ENCODE results near the gene PDGFA. TPM values are rescaled to one million over a fixed set of nuclear protein-coding genes. Genes with fewer than 3 reads are reported as not detected.

Gene PDGFA
- polyA plus RNA-seq, 1 experiment: 17.4 TPM

DNA sequence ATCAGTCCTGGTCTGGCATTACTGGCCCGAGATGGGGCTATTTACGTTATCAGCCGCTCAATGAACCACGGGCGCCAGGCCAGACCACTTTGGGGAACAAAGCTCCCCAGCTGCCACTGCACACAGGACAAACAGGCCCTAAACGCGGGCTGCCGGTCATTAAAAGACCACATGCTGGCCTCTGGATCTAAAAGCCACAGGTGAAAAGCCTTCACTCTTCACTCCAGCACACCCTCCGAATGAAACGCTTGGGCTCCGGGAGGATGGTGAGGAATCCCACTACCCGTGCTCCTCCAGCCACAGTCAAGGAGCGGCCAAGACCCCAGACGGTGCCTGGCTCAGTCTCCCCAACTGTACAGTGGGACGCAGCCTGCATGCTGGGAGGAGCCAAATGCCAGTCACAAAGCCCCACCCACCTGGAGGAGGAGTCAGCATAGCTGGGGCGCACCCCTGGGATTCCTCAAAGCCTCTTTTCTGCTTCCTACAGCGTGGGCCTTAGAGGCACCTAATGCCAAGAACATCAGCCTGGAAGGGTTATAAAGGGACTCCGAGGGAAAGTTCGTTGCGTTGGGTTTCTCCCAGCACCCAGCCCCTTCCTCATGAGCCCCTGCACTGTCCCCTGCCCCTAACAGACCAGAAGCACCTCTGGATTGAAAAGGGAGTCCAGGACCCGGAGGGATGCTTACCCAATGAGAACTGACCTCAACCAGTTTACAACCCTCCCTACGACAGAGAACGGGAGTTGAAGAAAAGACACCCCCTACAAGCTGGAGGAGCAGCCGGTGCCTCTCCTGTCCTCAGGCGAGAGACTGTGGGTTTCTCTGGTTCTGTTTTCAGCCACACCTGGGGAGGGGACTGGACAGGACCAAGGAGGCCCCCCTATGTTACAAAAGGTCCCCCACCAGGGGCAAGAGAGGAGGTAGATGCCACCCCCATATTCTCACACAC lies 4.7 kb downstream of the PDGFA start:
- no peak for TF ChIP-seq CTCF (IDR thresholded peaks at IDR 0.05; ENCODE audit: insufficient read depth, low read depth, low read length)
- DNase-seq (ENCODE audit: low read depth): no peak
- H3K4me3 ChIP-seq (ENCODE audit: low read depth, low read length): no peak overlapping the region
- no peaks in the 10 kb centered on the region for H3K27me3 ChIP-seq (ENCODE audit: control insufficient read depth, insufficient read depth, low read length)
- ChIA-PET POLR2A (interaction anchor here (0.6 kb wide), 1 partner anchor 24 kb away, joined by 3 read pairs; no protein-coding TSS in a partner anchor), CTCF (interaction anchor here (0.9 to 1.5 kb wide), 4 partner anchors 51 to 259 kb away, joined by 3 to 4 read pairs (median 4); no protein-coding TSS in a partner anchor)
- peaks cover 9% of the 10 kb centered on the region for H3K36me3 ChIP-seq (ENCODE audit: control insufficient read depth, insufficient read depth, low read length)

DNA sequence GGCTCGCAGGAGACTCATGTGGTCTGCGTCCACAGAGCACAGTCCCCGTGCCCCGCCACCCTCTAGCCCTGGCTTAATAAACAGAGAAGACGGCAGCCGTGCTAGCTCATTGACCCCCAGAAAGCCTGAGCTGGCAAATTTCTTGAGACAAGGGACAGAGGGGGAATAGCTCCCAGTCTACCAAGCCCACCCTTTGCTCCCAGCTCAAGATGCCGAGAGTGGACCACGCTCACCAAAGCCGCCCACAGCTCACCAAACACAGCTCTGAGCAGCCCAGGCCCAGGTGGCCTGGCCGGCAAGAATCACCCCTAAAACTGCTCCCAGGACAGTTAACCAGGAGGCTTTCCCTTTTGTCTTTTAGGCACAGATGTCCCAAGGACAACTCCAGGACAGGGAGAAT lies 5.4 kb downstream of the PDGFA start:
- no peak for TF ChIP-seq CTCF (IDR thresholded peaks at IDR 0.05; ENCODE audit: insufficient read depth, low read depth, low read length)
- no peak for DNase-seq (ENCODE audit: low read depth)
- Histone ChIP-seq H3K27me3 (ENCODE audit: control insufficient read depth, insufficient read depth, low read length) (no peaks in the 10 kb centered on the region), H3K4me3 (ENCODE audit: low read depth, low read length) (no peak overlapping the region), H3K36me3 (ENCODE audit: control insufficient read depth, insufficient read depth, low read length) (peaks cover 11% of the 10 kb centered on the region)
- ChIA-PET POLR2A (interaction anchor here (0.6 kb wide), 1 partner anchor 23 kb away, joined by 3 read pairs; no protein-coding TSS in a partner anchor), CTCF (interaction anchor here (1.2 to 1.5 kb wide), 3 partner anchors 152 to 260 kb away, joined by 3 to 4 read pairs (median 4); no protein-coding TSS in a partner anchor)

DNA sequence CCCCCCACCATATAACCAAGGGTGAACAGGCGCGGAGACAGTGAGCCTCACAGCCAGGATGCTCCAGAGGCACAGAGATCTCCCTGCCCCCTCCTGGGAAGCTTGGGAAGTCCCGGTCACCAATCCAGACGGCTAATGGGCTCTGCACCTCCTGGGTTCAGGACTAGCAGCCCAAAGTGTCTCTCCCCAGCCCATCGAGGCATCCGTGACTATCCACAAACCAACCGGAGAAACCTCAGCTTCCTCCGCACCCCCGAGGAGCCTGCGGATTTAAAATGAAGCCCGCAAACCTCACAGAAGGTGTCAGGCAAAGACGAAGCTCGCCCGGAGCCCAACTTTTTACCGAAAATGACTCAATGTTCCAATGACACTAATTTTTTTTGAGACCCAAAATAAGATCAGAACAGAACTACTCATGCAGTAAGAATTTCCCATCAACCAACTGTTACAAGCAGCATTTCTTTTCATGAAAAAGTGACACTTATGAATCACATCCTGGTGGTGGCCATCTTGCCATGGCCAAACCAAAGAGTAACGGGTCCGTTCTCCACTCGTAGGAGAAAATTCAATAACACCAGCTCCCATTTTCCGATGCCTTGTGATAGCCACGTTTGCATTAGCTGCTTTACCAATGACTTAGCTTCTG lies 6.0 kb downstream of the PDGFA start:
- TF ChIP-seq CTCF (IDR thresholded peaks at IDR 0.05; ENCODE audit: insufficient read depth, low read depth, low read length): no peak
- ChIA-PET POLR2A (no interaction called here), CTCF (interaction anchor here (1.2 to 1.5 kb wide), 3 partner anchors 151 to 260 kb away, joined by 3 to 4 read pairs (median 4); no protein-coding TSS in a partner anchor)
- Histone ChIP-seq H3K36me3 (ENCODE audit: control insufficient read depth, insufficient read depth, low read length) (peaks cover 13% of the 10 kb centered on the region), H3K4me3 (ENCODE audit: low read depth, low read length) (no peak overlapping the region), H3K27me3 (ENCODE audit: control insufficient read depth, insufficient read depth, low read length) (no peaks in the 10 kb centered on the region)
- DNase-seq (ENCODE audit: low read depth): no peak

- Histone ChIP-seq H3K36me3 (ENCODE audit: control insufficient read depth, insufficient read depth, low read length) (peaks cover 16% of the 10 kb centered on the region), H3K4me3 (ENCODE audit: low read depth, low read length) (no peak overlapping the region), H3K27me3 (ENCODE audit: control insufficient read depth, insufficient read depth, low read length) (no peaks in the 10 kb centered on the region)
- no peak for TF ChIP-seq CTCF (IDR thresholded peaks at IDR 0.05; ENCODE audit: insufficient read depth, low read depth, low read length)
- ChIA-PET POLR2A (no interaction called here), CTCF (no interaction called here)
- no peak for DNase-seq (ENCODE audit: low read depth)
Observed at GRCh38 chr7:512541-513311, 6.9 kb downstream of the PDGFA start.

Measured in BJ (cell line).